ENCODE results near the gene RNFT2.

DNA sequence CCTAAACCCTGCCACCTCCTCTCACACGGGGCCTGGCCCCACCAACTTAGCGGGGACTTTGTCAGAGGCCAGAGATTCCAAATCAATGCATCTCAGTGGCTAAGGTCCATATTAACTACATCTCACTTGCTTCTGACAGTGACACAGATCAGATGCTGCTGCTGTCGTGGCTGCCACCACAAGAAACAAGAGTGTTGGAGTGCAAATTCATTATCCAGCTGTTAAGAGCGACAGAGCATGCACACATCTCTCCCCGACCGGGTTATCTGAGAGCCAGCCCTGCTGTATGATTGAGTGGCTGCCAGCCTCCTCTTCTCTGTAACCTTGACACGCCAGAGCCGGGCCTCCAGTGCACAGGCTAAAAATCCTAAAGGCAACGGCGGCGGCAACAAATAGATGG is 40.4 kb upstream of the RNFT2 start:
- no peak for TF ChIP-seq POLR2AphosphoS5 (IDR thresholded peaks at IDR 0.05)
- TF ChIP-seq, protein P1, sequence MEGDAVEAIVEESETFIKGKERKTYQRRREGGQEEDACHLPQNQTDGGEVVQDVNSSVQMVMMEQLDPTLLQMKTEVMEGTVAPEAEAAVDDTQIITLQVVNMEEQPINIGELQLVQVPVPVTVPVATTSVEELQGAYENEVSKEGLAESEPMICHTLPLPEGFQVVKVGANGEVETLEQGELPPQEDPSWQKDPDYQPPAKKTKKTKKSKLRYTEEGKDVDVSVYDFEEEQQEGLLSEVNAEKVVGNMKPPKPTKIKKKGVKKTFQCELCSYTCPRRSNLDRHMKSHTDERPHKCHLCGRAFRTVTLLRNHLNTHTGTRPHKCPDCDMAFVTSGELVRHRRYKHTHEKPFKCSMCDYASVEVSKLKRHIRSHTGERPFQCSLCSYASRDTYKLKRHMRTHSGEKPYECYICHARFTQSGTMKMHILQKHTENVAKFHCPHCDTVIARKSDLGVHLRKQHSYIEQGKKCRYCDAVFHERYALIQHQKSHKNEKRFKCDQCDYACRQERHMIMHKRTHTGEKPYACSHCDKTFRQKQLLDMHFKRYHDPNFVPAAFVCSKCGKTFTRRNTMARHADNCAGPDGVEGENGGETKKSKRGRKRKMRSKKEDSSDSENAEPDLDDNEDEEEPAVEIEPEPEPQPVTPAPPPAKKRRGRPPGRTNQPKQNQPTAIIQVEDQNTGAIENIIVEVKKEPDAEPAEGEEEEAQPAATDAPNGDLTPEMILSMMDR (IDR thresholded peaks at IDR 0.05): no peak
